GM20431 (cell line): Measurements from ENCODE around the gene INVS.
"Not testable (repeated sequence)": the region's sequence is repeated elsewhere in the genome, so short reads cannot be mapped to it uniquely, and the experiment has no call there.

ENCODE experiments used
- in situ Hi-C: fragments of 300-500 bp; cut with MseI, MboI; formaldehyde crosslinking; loops from one replicate; pipeline ENCODE4 v1.15.0; 2020; ENCODE audit warnings: low sequenced_read_pairs; ENCODE audit not compliant: unreplicated experiment

Gene INVS

DNA sequence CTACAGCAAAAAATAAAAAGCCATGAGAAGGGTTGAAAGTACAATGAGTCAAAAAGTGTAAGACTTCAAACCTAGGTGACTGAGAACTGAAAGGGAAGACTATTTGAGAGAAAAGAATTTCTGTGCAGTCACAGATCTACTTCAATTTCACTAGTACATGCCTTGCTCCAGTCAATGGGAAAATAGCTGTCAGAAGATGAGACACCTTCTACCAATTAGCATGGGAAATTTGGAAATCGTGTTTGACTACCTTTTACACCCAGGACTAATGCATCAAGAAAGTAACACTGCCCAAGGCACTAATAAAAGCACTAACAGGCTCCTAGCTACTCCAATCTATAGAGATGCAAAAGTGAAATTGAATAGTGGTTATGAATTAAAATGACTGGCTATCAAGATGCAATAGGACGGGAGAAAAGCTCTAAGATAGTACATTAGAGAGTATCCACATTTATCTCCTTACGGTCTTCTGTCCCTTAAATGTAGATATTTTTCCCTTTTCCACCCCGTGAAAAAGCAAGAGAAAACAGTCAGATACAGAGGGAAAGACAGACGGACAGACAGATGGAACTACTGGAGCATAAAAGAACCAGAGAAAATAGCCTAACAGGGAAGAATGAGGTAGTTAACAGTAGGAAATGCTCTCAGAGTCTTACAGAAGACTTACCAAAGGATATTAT lies 15.5 kb upstream of the INVS start:
- in situ Hi-C loops = no loop called here

DNA sequence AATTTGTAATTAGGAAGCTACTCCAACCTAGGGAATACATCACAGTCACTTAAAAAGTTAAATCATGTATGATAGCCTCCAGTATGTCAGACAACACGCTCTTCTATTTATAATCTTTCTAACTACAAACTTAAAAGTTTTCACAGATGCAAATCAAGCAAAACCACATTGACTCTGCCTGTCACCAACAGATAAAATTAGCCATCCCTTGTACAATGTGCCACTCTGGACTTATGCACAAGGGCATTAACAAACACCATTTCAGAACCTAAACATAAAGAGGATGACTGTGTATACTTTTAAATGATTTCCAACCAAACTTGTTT lies 15.0 kb upstream of the INVS start:
- in situ Hi-C loops = no loop called here

DNA sequence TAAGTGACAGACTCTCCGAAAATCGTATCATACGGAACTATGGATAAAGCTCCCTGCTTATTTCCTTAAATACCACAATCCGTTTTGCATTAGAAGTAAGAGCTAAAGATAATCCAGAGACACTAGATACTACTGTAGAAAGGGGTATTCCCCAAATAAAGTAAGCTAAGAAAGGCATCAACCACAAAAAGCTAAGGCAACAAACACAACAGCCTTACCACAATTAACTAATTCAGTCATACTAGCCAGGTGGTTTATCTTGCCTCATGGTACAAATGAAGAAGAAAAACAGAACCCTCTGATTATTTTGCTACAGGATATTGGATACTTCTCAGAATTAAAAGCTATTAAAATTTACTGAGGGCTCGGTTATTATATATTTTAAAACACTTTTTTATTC lies 14.3 kb upstream of the INVS start:
- in situ Hi-C loops = no loop called here

DNA sequence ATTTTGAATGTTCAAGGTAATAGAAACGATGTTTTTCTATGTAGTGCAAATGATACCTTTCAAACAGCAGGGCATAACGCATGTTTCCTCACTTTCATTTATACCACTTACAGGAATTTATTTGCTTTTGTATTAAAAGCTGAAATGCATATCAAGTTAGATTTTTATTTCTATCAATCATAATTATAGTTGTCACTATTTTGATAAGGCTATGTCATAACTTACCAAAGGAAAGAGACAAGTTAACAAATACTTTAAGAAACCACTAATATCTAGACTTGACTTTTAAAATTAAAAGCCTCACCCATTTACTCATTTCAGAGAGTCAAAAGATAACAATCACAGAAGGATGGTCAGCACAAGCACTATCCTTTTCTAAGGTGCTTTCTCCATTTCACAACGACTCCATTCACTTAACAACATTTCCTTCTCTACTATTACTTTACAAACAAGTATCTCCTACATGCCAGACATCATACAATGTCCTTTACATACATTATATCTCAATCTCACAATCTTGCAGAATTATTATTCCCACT lies 12.9 kb upstream of the INVS start:
- in situ Hi-C loops = no loop called here

DNA sequence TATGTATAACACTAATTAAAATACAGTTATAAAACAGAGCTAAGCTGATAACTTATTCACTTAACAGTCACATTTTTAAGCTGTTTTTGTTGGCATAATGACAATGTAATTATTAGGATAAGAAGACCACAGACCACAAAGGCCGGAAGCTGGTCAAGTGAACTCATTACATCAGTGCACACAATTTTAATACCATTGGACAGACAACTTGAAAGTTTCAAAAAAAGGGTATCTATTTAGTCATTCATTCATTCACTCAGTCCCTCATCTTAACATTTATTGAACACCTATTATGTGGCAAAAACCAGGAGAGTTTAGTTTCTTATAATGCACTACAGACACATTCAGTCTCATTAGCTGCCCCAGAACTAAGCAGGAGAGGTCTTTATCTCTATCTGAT lies 11.8 kb upstream of the INVS start:
- in situ Hi-C loops = no loop called here

DNA sequence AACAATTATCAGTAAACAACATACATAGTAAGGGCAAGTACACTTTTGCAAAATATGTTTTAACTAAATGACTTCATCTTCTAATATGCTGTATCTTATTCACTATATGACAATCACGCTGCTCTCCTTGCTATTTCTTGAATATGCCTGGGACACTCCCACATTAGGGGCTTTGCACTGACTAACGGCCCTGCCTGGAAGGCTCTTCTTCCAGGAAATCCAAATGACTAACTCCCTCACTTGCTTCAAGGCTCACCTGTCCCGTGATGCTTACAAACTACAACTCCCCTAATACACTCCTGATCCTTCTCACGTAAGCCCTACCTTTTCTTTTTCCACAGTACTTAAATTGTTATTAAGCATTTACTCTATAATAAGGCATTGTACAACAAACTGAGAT lies 10.8 kb upstream of the INVS start:
- in situ Hi-C loops = no loop called here

DNA sequence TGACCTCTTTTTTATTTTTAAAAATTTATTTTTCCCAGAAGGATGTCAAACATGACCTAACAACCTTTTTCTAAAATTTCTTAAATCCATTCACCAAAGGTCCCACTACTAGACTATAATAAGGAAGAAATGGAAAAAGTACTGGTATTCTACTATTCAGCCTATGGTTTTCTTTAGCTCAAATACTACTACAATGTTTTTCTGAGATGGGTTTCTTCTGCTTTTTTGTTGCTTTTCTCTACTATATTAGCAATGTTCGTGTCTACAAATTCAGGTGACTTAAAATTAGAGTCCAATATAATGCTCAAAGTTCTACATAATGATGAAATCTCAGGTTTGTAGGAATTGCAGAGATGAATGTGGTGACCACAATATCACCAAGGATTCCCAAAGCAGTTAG lies 8.2 kb upstream of the INVS start:
- in situ Hi-C loops = no loop called here

DNA sequence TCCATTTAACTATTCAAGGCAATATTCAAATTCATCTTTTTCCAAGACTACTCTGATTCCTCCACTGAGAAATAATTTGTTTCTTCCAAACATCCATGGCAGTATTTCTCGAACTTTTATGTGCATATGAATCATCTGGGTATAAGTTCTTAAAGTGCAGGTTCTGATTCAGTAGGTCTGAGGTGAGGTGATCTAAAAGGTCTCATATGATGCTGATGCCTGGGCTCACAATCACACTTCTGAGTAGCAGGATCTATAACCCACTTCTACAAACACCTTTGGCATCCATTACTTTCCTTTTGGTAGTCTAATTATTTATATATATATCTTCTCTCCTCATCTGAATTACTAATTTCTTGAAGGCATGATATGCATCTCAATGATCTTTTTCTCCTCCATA lies 7.4 kb upstream of the INVS start:
- in situ Hi-C loops = no loop called here

DNA sequence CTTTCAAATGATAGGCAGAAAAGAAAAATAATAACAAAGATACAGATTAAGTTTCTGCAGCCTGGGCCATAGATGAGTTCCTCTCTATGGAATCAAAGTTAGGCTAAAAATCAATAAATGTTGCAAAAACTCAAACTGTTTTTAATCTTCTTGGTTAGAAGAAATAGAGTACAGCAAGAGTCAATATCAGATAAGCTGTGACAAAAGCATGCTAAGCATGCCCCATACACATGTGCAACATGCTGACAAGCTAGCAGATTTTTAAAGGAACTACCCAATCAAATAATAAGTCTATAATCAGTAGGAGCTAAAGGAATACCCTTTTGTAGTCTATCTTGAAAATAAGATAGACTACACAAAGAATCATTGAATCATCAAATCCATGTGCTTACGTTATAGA lies 7.0 kb upstream of the INVS start:
- in situ Hi-C loops = no loop called here

DNA sequence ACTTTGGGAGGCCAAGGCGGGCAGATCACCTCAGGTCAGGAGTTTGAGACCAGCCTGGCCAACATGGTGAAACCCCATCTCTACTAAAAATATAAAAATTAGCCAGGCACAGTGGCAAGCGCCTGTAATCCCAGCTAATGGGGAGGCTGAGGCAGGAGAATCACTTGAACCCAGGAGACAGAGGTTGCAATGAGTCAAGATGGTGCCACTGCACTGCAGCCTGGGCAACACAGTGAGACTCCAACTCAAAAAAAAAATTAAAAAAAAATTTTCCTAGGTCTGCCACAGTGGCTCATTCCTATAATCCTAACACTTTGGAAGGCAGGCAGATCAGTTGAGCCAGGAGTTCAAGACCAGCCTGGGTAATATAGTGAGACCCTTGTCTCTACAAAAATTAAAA lies 4.6 kb upstream of the INVS start:
- in situ Hi-C loops = not testable (repeated sequence)

DNA sequence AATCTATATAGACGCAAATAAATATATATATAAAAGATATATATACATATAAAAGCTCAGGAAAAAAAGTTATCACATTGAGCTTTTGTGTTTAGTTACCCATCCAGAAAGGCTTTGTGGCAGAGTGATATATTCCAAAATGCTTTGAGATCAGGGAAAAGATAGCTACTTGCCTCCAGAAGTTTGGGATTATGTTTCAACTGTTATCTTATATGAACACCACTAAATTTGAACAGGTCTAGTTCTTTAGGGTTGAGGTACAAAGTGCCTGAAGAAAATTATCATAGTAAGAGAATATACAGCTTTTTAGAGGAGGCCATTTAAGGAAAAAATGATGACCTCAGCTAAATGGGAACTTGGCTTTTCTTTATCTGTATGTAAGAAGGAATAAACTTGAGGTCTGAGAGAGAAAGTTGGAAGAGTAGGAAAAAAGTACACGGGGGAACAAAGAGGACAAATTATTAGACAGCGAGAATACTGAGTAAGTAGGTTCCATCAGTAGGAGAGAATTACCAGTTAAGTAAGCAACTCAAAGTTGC lies 2.6 kb upstream of the INVS start:
- in situ Hi-C loops = no loop called here

DNA sequence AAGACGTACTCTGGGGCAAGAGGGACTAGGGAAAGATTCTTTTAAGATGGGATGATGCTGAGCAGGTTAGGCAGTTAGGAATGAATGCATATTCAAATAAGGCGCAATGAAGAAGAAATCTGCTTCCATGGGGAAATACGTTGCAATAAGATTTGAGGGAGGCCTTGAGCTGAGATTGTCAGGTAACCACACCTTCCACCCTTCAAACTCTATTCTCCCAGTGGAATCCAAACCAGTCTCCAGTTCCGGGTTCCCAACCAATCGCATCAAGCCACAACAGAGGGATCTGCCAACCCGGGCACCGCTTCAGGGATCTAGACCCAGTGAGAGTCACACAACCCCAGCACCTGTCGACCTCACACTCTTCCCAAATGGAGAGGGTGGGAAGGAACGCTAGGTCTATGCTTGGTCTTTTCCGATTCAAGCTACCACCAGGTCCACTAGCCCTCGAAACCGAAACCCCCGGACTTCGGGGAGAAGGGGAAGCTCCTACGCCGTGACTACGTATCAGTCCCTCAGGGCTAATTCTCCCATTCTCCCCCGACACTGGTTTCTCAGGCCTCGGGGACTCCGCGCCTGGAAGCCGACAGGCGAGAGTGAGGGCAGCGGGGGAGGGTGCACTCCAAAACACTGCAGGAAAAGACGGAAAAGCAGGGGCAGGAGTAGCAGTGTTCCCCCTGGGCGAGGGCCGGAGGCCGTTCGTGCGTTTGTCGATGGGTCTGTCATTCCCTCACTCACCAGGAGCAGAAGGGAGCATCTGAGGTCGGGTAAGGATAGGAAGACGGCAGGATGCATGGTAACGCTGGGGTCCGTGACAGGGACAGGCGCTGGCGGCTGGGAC lies 777 bp upstream of the INVS start:
- in situ Hi-C loops = no loop called here

DNA sequence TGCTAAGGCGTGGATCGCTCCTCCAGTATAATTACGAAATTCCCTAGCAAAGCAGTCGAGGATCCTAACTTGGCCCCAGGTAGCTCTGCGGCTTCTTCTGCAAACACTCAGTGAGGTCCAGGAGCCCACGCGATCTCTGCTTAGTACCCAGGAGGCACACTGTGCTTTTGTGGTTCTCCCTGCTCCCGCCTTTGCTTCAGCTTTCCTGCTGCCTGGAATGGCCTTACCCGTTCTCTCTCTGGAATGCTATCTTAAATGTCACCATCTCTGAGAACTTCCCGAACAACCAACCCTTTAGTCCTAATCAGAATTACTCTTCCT lies 639 bp downstream of the INVS start:
- in situ Hi-C loops = no loop called here

DNA sequence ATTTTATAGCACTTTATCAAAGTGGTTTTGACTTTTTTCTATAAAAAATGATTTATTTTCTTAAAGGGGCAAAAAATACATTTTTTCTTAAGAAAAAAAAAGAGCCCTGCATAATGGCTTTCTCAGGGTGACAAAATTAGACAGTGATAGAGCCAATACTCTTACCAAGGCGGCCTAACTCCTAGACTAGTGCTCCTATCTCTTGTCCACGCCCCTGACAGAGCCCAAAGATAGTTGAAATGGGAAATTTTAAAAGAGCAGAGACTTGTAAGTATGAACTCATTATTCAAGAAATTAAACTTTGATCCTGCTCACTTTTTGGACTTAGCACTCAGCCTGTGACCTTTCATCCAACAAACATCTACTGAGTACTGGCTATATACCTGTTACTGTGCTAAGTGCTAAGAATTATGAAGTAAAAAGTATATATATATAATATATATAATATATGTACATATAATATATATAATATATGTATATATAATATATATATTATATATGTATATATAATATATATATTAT lies 1.2 kb downstream of the INVS start:
- in situ Hi-C loops = no loop called here

DNA sequence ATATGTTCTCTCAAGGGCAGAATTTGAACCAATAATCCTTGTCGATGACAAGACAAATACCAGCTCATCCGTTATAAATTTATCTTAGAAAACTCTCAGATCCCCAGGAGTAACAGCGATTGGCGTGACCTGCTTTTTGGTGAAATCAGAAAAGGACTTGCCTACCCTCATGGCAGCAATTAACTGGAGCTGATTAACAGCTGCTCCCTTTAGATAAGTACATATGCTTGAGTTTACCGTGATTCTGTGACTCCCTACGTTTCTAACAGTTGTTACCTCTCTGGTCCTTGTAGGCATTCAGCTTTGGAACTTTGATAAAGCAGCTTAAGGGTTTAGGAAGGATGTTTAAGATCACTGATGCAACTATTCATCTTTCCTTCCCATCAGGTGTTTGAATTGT lies 2.6 kb downstream of the INVS start:
- in situ Hi-C loops = no loop called here

DNA sequence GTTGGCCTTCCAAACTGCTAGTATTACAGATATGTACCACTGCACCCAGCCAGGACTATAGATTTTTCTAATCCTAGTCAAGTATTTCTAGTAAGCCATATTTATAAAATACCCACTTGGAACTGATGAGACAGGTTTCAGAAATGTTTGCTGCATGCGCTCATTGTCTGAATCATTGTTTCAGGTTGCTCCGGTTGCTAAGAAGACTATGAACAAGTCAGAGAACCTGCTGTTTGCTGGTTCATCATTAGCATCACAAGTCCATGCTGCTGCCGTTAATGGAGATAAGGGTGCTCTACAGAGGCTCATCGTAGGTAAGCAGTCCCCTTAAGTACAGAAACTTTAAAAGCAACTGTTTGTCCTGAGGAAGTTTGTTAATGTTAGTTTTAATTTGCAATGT lies 5.3 kb downstream of the INVS start:
- in situ Hi-C loops = no loop called here

DNA sequence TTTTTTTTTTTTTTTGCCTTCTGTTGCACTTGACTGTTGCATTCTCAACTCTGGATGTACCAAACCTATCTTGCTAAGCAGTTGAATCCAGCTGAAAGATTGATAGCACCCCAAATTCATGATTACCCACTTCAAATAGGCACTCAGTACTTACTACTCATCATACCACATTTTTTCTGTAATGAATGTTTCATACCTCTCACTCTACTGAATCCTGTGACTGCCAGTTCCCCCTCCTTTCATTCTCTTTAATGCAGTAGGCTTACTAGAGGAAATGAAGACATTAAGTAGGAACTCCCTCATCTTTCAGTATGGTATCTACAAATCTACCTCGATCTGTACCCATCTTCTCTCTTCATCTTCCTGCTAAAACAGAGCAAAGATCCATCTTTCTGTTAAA lies 6.8 kb downstream of the INVS start:
- in situ Hi-C loops = no loop called here

DNA sequence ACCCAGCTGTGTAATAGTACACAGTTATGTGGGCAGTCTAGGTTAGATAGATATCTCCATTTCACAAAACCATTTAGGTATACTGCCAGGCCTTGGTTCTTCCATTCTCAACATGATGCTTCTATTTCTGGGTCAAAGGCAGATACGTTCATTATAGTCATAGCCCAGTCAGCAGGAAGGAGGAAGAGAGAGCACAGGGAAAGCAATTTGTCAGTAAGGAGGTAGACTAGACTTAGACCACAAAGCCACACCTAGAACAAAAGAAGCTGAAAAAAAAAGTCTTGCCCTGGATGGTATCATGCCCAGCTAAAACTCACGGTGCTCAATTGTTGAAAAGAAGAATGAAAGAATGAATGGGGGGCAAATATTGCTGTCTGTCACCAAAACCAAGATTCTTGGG lies 7.6 kb downstream of the INVS start:
- in situ Hi-C loops = no loop called here

DNA sequence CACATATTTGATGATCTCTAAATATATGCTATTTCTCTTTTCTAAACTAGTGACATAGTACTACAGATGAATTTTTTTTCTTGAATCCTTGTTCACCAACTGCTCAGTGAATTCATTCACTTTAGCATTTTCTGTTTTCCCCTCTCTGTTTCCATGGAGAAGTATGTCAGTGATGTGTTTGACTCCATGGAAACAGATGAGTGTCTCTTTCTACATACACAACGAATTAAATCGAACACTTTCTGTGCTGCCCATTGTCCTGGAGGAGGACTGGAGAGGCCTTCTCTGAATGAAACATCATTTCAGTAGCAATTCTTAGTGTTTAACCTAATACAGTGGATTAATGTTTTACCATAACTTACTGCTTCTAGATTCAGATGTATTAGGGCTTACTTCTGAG lies 9.5 kb downstream of the INVS start:
- in situ Hi-C loops = no loop called here

DNA sequence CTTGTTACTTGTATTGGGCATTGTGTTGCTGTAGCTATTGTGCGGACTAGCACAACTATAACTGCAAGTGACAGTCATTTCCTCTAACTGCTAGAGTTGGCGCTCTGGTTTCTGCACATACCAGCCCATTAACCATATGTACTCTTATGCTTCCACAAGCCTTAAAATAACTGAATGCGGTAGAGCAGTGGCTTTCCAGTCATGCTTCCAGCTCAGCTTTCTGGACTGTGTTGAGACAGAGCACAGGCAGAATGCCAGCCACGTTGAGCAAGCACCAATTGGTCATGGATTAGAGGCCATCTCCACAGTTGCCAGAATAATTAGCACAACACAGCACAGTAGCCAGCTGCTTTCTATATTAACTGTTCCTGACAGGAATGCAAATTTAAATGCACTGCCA lies 12.2 kb downstream of the INVS start:
- in situ Hi-C loops = no loop called here

DNA sequence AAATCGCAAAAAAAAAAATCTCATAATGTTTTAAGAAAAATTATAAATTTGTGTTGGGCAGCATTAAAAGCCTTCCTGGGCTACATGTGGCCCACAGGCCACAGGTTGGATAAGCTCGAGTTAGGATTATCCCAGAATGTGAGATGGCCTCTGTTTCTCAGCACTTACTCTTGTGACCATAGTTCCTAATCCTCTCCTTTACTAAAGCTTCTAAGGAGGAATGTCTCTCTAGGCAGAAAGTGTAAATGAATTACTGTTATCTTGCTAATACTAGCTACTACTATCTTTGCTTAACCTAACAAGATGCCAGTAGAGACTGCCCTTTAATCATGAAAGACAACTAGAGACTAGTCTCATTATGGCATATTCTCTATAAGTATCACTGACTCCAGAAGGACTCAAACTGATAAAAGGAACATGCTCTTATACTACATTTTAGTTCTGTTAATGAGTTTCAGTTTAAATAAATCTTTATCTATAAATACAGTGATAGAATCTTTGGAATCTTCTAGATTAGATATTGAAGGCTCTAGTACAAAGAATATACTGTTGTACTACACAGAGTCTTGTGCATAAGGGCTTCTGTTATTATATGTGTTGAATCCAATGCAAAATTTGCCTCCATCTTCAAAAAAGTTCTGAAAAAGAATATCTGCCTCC lies 13.8 kb downstream of the INVS start:
- in situ Hi-C loops = no loop called here
